Cortex of kidney (tissue), 1 donor: ENCODE measurements around the gene MGMT.

Experiments used
- DNase-seq: peaks from one replicate; lab custom pipeline; 2025; lab: John Stamatoyannopoulos, UW

Gene MGMT

GRCh38 chr10:129709627-129710509 lies 242.8 kb downstream of the MGMT start:
- DNase-seq, result no peak

- no peak for DNase-seq
Observed at GRCh38 chr10:129710510-129710847, 243.4 kb downstream of the MGMT start.

- DNase-seq, result no peak
Observed at GRCh38 chr10:129711291-129711690, 244.2 kb downstream of the MGMT start.

- DNase-seq, result no peak
Observed at GRCh38 chr10:129712000-129712399, 245.0 kb downstream of the MGMT start.

GRCh38 chr10:129713659-129714265 lies 246.7 kb downstream of the MGMT start:
- no peak for DNase-seq

GRCh38 chr10:129715805-129716204 lies 248.8 kb downstream of the MGMT start:
- no peak for DNase-seq

- no peak for DNase-seq
Observed at GRCh38 chr10:129716211-129716681, 249.2 kb downstream of the MGMT start.

- DNase-seq, result no peak
Observed at GRCh38 chr10:129716881-129717280, 249.8 kb downstream of the MGMT start.

GRCh38 chr10:129717816-129718547 lies 250.9 kb downstream of the MGMT start:
- no peak for DNase-seq

- no peak for DNase-seq
Observed at GRCh38 chr10:129718548-129719414, 251.7 kb downstream of the MGMT start.

- no peak for DNase-seq
Observed at GRCh38 chr10:129719415-129719739, 252.3 kb downstream of the MGMT start.

GRCh38 chr10:129719889-129720590 lies 253.0 kb downstream of the MGMT start:
- no peak for DNase-seq

GRCh38 chr10:129725011-129725410 lies 258.0 kb downstream of the MGMT start:
- no peak for DNase-seq

- DNase-seq, result no peak
Observed at GRCh38 chr10:129725482-129725881, 258.4 kb downstream of the MGMT start.

- no peak for DNase-seq
Observed at GRCh38 chr10:129725890-129726631, 259.0 kb downstream of the MGMT start.

- DNase-seq, result no peak
Observed at GRCh38 chr10:129727071-129727470, 260.0 kb downstream of the MGMT start.

GRCh38 chr10:129727495-129727894 lies 260.5 kb downstream of the MGMT start:
- no peak for DNase-seq

- DNase-seq, result no peak
Observed at GRCh38 chr10:129728246-129728820, 261.3 kb downstream of the MGMT start.

GRCh38 chr10:129728905-129729795 lies 262.1 kb downstream of the MGMT start:
- DNase-seq, result no peak
